ENCODE results near the gene GPSM1.
A peak's percentile ranks its signal among the peaks of the same experiment; 100 is the strongest.

The GPSM1 gene

DNA sequence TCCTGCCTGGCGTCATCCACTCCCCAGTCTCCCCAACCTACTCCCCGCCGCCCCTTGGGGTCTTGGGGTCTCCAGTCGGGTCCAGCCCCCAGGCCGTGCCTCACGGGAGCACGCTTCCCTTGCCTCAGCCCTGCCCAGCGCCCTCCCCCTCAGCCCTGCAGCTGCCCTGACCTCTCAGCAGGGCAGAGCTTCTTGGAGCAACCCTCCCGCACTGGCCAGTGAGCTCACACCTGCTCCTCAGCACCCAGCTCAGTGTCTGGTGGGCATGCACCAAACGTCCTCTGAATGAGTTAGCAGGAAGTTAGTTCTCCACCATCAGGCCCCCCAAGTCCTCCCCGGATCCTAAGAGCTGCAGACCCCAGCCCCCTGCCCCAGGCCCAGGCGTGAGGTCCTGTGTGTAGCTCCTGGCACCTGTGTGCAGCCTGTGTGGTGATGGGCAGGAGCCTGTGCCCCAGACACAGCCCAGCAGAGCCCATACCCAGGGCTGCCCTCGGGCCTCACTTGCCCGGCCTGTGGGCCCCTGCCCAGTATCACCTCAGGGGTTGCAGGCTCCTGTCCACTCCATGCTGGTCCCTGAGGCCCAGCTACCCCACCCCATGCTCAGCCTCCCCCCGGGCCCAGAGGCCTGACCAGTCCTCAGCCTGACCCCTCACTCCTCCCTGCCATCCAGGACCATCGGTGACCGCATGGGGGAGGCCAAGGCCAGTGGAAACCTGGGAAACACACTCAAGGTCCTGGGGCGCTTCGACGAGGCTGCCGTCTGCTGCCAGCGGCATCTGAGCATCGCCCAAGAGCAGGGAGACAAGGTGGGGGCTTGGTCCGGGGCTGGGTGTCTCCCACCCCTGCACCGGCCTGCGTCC lies 8.2 kb downstream of the GPSM1 start:
- no peak for DNase-seq

DNA sequence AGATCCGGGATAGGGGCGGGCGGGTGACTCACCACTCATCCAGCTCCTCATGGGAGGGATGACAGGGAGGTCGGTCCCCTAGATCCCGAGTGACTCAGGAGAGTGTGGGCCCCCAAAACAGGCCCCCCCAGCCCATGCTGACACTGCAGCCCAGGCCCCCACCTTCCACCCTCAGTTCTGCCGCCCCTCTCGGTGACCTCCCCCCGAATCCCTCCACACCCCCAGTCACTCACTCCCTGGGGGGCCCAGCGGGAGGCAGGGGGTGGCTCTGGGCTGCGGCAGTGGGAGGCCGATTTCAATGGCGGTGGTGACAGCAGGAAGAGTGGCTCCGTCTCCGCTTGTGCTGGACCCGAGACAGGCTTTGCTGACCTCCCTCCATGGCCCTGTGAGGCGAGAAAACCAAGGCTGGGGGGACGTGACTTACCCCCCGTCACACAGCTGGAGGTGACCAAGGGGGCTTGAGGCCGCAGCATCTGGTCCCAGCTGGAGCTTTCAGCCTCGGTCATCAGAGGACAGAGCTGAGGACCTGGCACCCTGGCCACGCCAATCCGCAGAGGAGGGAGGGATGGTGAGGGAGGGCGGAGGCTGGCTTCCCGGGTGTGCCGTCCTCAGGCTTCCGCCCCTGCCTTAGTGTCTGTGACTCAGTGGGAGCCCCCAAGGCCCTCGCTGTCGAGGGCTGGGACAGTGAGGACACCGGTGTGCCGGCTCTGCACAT lies 9.0 kb downstream of the GPSM1 start:
- no peak for DNase-seq

DNA sequence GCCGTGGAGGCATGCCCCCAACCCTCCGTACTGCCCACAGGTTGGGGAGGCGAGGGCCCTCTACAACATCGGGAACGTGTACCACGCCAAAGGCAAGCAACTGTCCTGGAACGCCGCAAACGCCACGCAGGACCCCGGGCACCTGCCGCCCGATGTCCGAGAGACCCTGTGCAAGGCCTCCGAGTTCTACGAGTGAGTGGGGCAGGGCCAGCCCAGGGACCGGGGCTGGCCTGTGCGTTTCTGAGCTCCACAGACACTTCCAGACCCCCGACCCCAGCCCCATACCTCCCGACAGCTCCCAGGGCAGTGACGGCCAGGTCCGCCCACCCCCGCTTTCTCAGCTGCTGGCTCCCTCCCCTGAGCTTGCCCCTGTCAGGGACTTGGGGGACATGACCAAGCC lies 9.5 kb downstream of the GPSM1 start:
- DNase-seq: no peak

DNA sequence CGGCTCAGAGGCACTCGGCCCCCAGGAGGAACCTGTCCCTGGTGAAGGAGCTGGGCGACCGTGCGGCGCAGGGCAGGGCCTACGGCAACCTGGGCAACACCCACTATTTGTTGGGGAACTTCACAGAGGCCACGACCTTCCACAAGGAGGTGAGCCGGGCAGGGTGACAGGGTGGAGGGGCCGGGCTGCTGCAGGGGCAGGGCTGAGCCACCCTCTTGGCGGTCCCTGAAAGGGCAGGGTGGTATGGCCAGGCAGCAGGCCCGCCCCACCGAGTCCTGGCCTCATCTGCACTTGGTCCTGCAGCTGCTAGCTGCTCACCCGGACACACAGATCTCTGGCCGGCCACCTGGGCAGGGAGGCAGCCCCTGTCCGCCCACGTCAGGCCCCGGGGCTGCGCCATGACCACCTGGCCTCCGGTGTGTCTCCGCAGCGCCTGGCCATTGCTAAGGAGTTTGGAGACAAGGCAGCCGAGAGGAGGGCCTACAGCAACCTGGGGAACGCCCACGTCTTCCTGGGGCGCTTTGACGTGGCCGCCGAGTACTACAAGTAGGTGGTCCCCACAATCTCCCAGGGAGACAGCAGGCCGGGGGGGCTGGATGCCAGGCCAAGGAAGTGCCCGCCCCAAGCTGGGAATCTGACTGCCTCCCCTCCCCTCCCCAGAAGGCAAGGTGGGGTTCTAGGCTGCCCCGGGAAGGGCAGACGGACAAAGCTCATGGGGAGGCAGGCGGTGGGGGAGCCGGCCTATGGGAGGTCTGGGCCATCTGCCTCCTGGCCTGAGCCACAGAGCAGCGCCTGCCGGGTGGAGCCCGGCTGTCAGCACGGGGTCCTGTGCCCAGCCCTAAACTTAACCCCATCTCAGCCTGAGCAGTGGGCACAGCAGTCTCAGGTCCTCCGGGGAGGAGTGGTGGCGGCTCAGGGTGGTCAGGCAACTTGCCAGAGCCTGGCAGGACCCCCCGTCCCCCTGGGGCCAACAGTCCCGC lies 10.4 kb downstream of the GPSM1 start:
- no peak for DNase-seq

DNA sequence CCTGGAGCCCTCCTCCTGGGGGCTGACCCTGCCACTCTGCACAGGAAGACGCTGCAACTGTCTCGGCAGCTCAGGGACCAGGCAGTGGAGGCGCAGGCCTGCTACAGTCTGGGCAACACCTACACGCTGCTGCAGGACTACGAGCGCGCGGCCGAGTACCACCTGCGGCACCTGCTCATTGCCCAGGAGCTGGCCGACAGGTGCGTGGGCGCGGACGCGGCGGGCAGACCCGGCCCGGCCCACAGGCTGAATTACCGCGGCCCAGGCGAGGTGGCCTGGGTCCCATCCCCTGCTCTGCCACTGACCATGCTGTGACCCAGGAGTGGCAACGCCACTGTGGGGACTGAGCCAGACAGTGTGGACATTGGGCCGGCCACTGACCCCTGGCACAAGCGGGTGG lies 11.2 kb downstream of the GPSM1 start:
- DNase-seq: no peak

DNA sequence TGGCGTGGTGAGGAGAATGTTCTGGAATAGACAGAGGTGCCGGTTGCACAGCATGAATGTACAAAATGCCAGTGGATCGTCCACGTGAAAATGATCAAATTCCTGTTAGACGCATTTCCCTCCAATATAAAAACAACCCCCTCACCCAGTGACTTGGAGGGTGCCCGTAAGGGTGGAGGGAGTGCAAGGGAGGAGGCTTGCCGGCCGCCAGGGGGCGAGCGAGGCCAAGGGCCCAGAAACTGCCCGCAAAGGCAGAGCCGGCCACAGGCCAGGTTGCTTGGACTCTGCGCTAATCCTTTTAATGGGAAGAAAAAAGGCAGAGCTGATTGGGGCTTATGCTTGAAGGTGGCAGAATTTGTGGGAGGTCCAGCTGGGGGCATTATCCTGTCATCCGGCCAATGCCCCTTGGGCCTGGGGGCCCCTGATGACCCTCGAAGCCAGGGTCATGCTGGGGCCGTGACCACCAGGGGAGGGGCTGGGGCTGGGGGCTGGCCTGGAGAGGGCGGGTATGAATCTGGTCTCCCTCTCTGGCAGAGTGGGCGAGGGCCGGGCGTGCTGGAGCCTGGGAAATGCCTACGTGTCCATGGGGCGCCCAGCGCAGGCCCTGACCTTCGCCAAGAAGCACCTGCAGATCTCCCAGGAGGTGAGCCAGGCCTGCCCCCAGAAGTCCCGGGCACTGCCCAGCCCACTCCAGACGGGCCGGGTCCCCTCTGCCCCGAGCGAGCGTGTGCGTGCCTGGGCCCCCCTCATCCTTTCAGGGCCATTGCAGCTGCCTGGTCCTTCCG lies 12.0 kb downstream of the GPSM1 start:
- peak; percentile 89 for DNase-seq

DNA sequence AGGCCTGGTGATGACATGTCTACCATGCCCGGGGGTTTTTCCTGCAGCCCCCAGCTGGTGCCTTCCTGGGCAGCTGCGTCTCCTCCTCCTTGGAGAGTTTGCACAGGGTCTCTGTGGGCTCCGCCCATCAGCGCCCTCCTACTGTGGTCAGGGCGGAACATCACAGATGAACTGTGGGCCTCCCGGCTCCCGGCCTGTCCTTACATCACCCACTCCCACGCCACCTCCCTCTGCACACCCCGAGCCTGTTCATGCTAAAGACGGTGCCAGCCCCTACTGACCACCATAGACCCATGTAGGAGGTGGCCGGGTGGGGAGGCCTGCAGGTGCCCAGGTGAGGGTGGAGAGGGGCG lies 12.6 kb downstream of the GPSM1 start:
- DNase-seq: no peak

DNA sequence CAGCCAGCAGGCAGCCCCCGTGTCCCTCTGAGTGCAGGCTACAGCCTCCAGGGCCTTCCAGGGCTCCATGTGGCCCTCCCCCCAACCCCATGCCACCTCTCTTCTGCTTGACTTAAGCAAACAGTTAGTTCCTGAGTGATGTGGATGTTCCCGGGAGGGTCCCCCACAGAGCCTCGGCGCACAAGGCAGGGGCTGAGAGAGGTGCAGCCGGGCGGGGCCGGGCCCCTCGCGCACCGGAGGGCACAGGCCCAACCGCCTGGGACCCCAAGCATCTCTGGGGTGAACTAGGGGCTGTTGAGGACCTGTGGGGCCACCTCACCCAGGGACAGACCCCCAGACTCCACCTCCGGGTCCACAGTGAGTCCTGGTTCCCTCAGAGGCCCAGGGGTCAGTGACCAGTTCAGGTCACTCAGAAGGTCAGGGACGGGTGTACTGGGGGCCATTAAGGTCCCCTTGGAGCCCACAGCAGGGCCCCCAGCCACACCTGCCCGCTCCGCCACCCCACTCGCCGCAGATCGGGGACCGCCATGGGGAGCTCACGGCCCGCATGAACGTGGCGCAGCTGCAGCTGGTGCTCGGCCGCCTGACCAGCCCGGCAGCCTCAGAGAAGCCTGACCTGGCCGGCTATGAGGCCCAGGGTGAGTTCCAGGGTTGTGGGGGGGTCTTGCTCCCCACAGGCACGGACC lies 13.2 kb downstream of the GPSM1 start:
- no peak for DNase-seq

DNA sequence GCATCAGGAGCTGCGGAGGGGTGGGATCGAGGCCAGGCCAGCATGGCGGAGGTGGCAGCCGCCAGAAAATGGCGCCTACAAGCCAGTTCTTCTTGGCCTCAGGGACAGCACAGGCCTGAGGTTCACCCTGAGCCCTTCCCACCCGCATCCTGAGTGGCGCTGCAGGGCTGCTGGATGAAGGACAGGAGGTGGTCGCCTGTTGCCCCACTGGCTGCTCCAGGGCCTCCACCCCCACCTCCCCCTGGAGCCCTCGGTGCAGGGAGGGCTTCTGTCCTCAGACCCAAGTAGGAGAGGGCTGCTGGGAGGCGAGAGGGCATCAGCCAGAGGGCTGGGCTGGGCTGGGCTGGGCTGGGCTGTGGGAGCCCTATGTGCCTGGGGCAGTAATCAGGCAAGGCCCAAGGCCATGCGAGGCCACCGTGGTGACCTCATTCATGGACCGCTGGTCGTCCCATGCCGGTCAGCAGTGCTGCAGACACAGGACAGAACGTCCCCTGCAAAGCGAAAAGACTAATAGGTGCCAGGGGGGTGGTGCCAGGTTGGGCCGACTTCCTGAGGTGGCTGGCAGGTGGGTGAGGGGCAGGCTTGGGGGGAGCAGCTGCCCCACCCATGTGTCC lies 13.8 kb downstream of the GPSM1 start:
- no peak for DNase-seq

DNA sequence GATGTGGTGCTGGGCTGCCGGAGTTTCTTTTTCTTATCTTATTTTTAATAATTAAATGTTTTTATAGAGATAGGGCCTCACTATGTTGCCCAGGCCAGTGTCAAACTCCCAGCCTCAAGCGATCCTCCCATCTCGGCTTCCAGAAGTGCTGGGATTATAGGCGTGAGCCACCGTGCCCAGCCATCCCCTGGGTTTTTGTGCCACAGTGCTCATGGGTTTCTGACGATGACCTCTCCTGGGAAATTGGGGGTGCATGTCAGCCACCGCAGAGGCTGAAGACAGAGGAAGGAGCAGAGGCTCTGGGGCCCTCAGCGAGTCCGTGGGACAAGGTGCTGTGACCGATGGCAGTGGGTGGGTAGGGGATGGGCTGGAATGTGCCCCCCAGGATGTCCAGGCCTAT lies 14.4 kb downstream of the GPSM1 start:
- no peak for DNase-seq

DNA sequence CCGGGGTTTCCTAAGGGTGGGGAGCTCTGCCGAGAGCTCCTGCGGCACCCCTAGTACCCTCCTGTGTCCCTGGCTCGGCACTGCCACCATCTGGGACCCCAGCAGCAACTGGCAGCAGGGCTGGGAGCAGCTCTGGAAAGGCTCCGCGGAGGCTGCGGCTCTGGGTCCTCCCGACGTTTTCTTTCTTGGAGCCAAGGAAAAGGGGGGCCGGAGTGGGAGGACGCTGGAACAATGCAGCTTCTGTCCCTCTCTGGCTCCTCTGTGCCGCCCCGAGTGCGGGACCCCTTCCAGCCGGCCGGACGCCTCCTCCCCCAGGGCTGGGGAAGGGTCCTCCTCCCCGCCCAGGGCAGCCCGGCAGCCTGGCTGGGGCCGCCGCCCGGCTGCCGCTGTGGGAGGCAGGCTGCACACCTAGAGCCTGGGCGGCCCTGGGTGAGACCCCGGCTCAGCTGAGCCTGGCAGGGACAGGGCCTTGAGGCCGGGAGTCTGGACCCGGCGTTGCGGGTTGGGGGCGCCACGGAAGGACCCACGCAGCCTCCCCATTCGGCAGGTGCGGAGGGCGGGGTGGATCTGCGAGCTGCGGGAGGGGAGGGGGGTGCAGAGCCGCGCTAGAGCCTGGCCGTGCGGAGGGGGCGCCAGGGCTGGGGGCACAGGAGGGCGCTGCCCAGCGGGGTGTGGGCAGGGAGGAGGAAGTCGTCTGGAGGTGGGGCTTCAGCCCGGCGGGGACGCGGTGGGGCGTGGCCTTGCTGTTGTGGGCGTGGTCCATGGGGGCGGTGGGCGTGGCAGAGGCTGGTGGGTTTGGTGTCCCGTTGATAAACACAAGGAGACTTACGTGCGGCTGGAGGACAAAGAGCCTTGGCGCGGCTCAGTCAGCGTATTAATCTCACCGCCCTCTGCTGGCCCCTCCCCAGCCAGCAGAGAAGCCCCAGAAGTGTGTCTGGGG lies 15.1 kb downstream of the GPSM1 start:
- peak; percentile 89 for DNase-seq

DNA sequence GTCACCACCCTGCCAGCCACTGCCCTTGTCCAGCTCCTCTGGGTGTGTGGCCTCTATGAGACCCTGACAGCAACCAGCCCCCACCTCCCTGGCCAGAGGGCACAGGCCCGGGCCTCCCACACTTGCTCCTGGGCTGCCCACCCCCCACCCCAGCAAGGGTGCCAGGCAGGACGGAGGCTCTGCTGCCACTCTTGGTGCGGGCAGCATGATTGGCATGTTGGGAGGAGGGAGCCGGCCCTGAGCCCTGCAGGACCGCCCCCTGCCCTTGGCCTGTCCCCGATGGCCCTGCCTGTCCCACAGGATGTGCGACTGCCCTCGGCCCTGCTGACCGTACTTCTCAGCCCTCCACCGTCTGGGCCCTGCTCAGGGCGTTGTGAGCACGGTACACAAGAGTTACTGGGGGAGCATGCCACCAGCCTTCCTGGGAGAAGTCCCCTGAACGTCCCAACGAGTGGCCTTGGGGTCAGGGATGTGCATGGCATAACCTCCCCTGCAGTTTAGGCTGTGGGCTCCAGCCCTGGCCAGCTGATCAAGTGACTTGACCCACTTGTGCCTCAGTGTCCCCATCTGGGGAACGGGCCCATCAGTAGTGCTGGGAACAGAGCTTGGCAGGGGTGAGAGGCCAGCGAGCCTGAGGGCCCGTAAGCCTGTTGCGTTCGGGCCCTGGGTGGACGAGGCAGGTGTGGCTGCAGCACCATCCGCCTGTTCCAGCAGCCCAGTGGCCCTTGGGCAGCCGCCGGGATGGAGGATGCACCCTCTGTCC lies 16.0 kb downstream of the GPSM1 start:
- no peak for DNase-seq

DNA sequence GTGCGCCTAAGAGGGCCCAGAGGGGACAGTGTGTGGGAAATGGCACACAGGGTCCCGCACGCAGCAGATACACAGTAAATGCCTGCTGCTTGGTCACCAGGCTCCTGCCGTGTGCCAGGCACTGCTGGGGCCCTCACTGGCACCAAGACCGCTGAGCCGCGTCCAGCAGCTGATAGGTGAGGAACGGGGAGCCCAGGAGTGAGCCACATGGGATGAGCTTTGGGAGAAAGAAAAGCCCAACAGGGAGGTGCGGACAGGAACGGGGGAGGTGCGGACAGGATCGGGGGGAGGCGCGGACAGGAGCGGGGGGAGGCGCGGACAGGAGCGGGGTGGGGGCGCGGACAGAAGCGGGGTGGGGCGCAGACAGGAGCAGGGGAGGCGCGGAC lies 16.5 kb downstream of the GPSM1 start:
- DNase-seq: no peak

DNA sequence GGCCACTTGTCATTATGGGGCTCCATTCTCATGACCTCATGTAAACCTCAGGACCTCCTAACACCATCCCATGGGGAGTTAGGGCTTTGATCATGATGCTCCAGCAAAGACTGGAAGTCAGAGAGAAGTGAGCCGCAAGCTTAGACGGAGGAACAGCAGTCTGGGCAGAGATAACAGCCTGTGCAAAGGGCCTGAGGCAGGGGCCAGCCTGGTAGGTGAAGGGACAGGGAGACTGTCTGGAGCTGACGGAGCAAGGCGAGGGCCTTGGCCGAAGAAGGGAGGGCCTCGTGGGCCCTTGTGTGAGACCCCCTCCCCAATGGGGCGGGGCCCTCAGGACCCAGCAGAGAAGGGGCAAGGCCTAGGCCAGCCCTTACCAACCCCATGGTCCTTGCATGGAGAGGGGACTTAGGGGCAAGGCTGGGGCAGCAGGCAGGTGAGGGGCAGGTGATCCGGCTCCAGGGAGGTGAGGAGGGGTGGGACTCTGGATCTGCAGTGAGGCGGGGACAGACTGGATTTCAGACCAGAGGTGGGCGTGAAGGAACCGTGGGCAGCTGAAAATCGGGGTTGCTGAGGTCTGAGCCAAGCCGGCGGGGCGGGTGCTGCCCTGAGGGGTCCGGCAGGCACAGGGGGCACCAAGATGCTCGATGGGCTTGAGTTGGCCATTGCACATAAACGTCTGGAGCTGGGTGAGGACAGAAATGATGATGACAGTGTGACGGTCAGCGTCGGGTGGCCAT lies 17.4 kb downstream of the GPSM1 start:
- DNase-seq: no peak

DNA sequence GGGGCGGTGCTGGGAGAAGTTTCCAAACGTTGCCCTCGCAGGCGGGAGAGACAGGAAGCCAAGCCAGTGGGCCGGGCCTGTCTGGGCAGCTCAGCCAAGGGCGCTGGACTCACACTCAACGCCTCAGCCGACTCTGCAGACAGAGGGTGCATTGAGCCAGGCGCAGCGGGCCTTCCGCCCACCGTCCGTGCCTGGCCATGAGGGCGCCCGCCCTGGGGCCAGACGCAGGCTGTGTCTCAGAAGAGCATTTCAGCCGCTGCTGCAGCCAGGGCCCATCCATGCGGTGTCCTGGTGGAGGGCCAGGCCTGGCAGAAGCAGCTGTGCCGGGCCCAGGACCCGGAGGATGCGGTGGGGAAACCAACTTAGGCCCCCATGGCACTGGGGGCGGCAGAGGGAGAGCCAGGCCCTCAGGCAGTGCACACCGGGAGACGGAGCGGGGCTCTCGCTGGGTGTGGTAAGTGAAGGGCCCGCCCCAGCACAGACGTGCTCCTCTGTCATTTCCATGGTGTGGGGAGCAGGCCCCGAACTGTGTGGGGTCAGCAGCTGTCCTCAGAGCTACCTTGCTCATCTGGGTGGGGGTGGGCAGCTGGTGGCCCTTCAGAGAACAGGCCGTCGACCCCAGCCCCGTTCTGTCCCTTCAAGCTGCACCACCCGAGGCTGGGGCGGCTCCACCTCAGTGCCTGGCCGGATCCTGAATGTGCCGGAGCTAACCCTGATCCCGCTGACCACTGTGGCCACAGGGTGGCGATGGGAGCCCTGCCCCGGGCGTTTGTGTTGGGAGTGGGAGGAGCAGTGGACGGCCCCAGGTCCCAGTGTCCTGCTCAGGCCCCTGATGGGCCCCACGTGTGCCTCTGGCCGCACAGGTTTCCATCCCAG lies 18.2 kb downstream of the GPSM1 start:
- DNase-seq: no peak

DNA sequence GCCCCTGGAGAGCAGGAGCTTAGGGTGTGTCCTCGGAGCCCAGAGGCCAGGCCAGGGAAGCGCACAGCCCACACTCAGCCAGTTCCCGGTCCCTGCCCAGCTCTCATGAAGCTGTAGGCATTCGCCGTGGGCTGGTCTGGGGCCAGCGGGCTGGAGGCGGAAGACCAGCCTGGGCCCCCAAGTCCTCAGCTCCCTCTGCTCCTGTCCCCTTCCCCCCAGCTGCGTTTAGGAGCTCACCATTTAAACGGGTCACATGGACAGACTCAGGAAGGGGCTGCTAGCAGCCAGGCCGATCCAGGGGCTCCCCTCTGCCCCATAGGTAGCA lies 18.8 kb downstream of the GPSM1 start:
- no peak for DNase-seq

DNA sequence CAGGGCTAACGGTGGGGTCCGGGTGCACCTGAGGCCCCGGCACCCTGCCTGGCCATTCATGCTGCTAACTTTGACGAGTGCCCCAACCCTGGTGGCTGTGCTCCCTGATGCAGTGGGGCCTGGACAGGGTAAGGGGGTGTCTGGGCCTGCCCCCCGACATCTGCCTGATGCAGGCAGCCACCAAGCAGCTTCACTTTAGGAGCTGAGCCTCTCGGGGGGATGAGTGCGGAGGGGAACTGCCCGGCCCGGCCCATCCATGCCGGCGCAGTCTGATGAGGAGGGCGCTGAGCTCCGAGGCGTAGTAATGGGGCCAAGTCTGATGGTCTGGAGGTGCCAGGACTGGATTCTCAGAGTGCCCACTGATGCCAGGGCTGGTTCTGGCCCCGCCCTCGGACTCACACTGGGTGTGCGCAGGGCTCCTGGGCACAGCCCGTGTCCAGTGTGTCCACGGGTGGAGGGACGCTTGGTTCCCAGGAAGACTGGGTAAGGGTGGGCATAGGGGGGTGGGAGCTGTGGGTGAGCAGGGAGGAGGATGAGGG lies 19.7 kb downstream of the GPSM1 start:
- no peak for DNase-seq

All from 8988T (cell line).